WTC11 (cell line): ENCODE measurements around the gene PAX9.

Experiments used
- ATF2 ChIP-seq: sonication (generic); formaldehyde crosslinking; IDR thresholded peaks from 2 replicates; pipeline ENCODE4 v1.8.1; 2022; ENCODE audit warnings: low read depth, missing genetic modification reagents, borderline replicate concordance
- ATF6 ChIP-seq: sonication (generic); formaldehyde crosslinking; IDR thresholded peaks from 2 replicates; pipeline ENCODE4 v1.8.1; 2023; ENCODE audit warnings: mild to moderate bottlenecking, missing genetic modification reagents
- CTCF ChIP-seq: fragments of 200-600 bp; IDR thresholded peaks from 2 replicates; pipeline ENCODE4 v1.8.0; 2022; ENCODE audit warnings: antibody characterized with exemption
- ESRRA ChIP-seq: sonication (generic); formaldehyde crosslinking; IDR thresholded peaks from 2 replicates; pipeline ENCODE4 v1.8.1; 2022; ENCODE audit warnings: mild to moderate bottlenecking, missing genetic modification reagents, borderline replicate concordance
- GABPB1 ChIP-seq: sonication (generic); formaldehyde crosslinking; IDR thresholded peaks from 2 replicates; pipeline ENCODE4 v1.8.1; 2023; ENCODE audit warnings: mild to moderate bottlenecking, missing genetic modification reagents
- IRF1 ChIP-seq: sonication (generic); formaldehyde crosslinking; IDR thresholded peaks from 2 replicates; pipeline ENCODE4 v1.8.0; 2023; ENCODE audit warnings: missing genetic modification reagents
- JUN ChIP-seq: sonication (generic); formaldehyde crosslinking; IDR thresholded peaks from 2 replicates; pipeline ENCODE4 v1.8.0; 2023; ENCODE audit warnings: mild to moderate bottlenecking, missing genetic modification reagents
- MAX ChIP-seq: sonication (generic); formaldehyde crosslinking; IDR thresholded peaks from 2 replicates; pipeline ENCODE4 v1.8.0; 2022; ENCODE audit warnings: mild to moderate bottlenecking, missing genetic modification reagents
- MXD4 ChIP-seq: fragments of 250-450 bp; sonication (Bioruptor Pico); IDR thresholded peaks from 2 replicates; pipeline ENCODE4 v1.8.0; 2021; ENCODE audit warnings: mild to moderate bottlenecking, moderate library complexity, borderline replicate concordance
- NR1H2 ChIP-seq: sonication (generic); formaldehyde crosslinking; IDR thresholded peaks from 2 replicates; pipeline ENCODE4 v1.9.0; 2021; ENCODE audit warnings: mild to moderate bottlenecking, moderate library complexity, missing genetic modification reagents
- SMAD3 ChIP-seq: sonication (generic); formaldehyde crosslinking; IDR thresholded peaks from 2 replicates; pipeline ENCODE4 v1.8.0; 2022; ENCODE audit warnings: missing genetic modification reagents, mild to moderate bottlenecking, borderline replicate concordance
- TEAD1 ChIP-seq: sonication (generic); formaldehyde crosslinking; IDR thresholded peaks from 2 replicates; pipeline ENCODE4 v1.8.0; 2022; ENCODE audit warnings: mild to moderate bottlenecking, missing genetic modification reagents
- ZNF281 ChIP-seq: sonication (generic); formaldehyde crosslinking; IDR thresholded peaks from 2 replicates; pipeline ENCODE4 v1.8.0; 2023; ENCODE audit warnings: mild to moderate bottlenecking, missing genetic modification reagents
- ZSCAN18 ChIP-seq: fragments of 250-450 bp; sonication (Bioruptor Pico); IDR thresholded peaks from 2 replicates; pipeline ENCODE4 v2.1.2; 2022; ENCODE audit warnings: mild to moderate bottlenecking, moderate library complexity

- TF ChIP-seq CTCF (no peak), MAX (CRISPR knock-in tag) (no peak), ESRRA (no peak), SMAD3 (CRISPR knock-in tag) (no peak), JUN (no peak), IRF1 (CRISPR knock-in tag) (no peak), GABPB1 (CRISPR knock-in tag) (no peak), MXD4 (CRISPR knock-in tag) (no peak), NR1H2 (CRISPR knock-in tag) (no peak), TEAD1 (CRISPR knock-in tag) (no peak), ZNF281 (no peak), ATF6 (CRISPR knock-in tag) (no peak), ATF2 (no peak), ZSCAN18 (CRISPR knock-in tag) (no peak)
These were observed 4.1 kb upstream of the PAX9 start for GRCh38 chr14:36657399-36658122.
